ENCODE data around the gene LILRB2.

The LILRB2 gene

GRCh38 chr19:54312436-54313377 is 31.8 kb upstream of the LILRB2 start, which contains the start of gene LILRA5:
LILRA5 (minus strand) TSS chr19:54313166; CDS start chr19:54313019, 147 bp downstream.
- ChIA-PET CTCF (interaction anchor here (1.8 kb wide), 1 partner anchor 78 kb away, joined by 3 read pairs; no protein-coding TSS in a partner anchor), POLR2A (no interaction called here)
- DNase-seq (ENCODE audit: low read depth, low spot score) = no peak
- TF ChIP-seq CTCF (IDR thresholded peaks at IDR 0.05; ENCODE audit: insufficient read depth, low read length, missing control alignments) = no peak
- no peak within 1 kb of the TSS for H3K4me3 ChIP-seq (ENCODE audit: low read depth, low read length)

- POLR2A ChIA-PET = no interaction called here
- no peak overlapping the region for H3K4me3 ChIP-seq (ENCODE audit: low read depth, low read length)
- DNase-seq (ENCODE audit: low read depth, low spot score) = no peak
- no peak for TF ChIP-seq CTCF (IDR thresholded peaks at IDR 0.05; ENCODE audit: insufficient read depth, low read length, missing control alignments)
- CTCF ChIA-PET = interaction anchor here (1.8 kb wide), 1 partner anchor 79 kb away, joined by 3 read pairs; no protein-coding TSS in a partner anchor
Measured at GRCh38 chr19:54312011-54312410, 31.1 kb upstream of the LILRB2 start.

- H3K4me3 ChIP-seq (ENCODE audit: low read depth, low read length) = no peak overlapping the region
- TF ChIP-seq CTCF (IDR thresholded peaks at IDR 0.05; ENCODE audit: insufficient read depth, low read length, missing control alignments) = no peak
- POLR2A ChIA-PET = interaction anchor here (0.6 kb wide), 1 partner anchor 151 kb away, joined by 4 read pairs; no protein-coding TSS in a partner anchor
- DNase-seq (ENCODE audit: low read depth, low spot score) = no peak
- CTCF ChIA-PET = interaction anchor here (1.7 to 1.8 kb wide), 2 partner anchors 16 to 80 kb away, joined by 3 read pairs; no protein-coding TSS in a partner anchor
Measured at GRCh38 chr19:54311486-54311885, 30.6 kb upstream of the LILRB2 start.

GRCh38 chr19:54310543-54310942 is 29.6 kb upstream of the LILRB2 start:
- H3K4me3 ChIP-seq (ENCODE audit: low read depth, low read length) = no peak overlapping the region
- CTCF ChIA-PET = interaction anchor here (1.7 kb wide), 1 partner anchor 17 kb away, joined by 3 read pairs; no protein-coding TSS in a partner anchor
- no peak for TF ChIP-seq CTCF (IDR thresholded peaks at IDR 0.05; ENCODE audit: insufficient read depth, low read length, missing control alignments)
- POLR2A ChIA-PET = no interaction called here
- DNase-seq (ENCODE audit: low read depth, low spot score) = no peak

GRCh38 chr19:54309811-54310210 is 28.9 kb upstream of the LILRB2 start:
- POLR2A ChIA-PET = no interaction called here
- no peak for TF ChIP-seq CTCF (IDR thresholded peaks at IDR 0.05; ENCODE audit: insufficient read depth, low read length, missing control alignments)
- no peak overlapping the region for H3K4me3 ChIP-seq (ENCODE audit: low read depth, low read length)
- DNase-seq (ENCODE audit: low read depth, low spot score) = no peak
- CTCF ChIA-PET = interaction anchor here (1.7 kb wide), 1 partner anchor 17 kb away, joined by 3 read pairs; no protein-coding TSS in a partner anchor

- DNase-seq (ENCODE audit: low read depth, low spot score) = no peak
- no peak for TF ChIP-seq CTCF (IDR thresholded peaks at IDR 0.05; ENCODE audit: insufficient read depth, low read length, missing control alignments)
- ChIA-PET POLR2A (no interaction called here), CTCF (no interaction called here)
- no peak overlapping the region for H3K4me3 ChIP-seq (ENCODE audit: low read depth, low read length)
Measured at GRCh38 chr19:54307389-54308020, 26.6 kb upstream of the LILRB2 start.

Data from AG04449 (cell line).